ENCODE results near the gene PCBP2. TPM values are rescaled to one million over a fixed set of nuclear protein-coding genes. Genes with fewer than 3 reads are reported as not detected.
A peak's percentile ranks its signal among the peaks of the same experiment; 100 is the strongest.

The PCBP2 gene
- total and polyA plus RNA-seq, 2 of the 4 experiments (the other 2 are of a cell fraction), result 190 to 586 TPM

DNA sequence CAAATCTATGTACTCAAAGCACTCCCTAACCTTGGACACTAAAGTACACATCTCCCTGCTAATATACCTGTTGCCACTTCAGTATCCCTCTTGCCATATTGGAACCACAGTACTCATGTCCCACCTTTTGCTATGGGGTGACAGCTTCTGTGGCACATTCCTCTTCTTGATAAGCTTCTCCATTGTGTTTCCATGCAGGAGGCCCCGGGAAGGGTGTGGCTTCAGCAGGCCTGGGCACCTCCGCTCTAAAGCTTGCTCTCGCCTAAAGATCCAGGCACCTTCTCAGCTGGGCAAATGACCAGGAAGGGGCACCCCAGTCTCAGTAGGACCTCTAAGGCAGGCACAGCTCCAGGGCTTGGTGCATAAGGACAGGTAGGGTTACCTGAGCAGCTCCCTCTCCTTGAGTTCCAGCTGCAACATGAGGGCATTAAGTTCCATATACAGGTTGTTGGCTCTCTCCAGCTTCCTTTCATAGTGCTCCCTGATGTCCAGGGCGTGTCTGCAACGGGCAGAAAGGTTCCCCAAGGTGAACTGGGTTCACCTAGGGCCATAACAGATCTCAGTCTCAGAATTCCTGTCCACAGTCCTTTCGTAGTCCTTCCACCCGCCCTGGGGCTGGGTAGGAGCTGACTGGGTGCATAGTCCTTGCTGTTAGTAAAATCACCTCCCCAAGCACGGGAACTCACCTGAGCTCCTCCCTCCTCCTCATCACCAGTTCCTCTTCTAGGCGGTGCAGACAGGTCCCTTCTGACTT, 31.5 kb downstream of the PCBP2 start:
- H3K14ac ChIP-seq (replicated peaks; ENCODE audit: low read depth, low read length), result no peak overlapping the region
- no peak for DNase-seq
- no peak overlapping the region for H3K27ac ChIP-seq (ENCODE audit: insufficient read depth, low read length)
- no peak for TF ChIP-seq RCOR1 (IDR thresholded peaks at IDR 0.05; ENCODE audit: insufficient replicate concordance, low read length)
- TF ChIP-seq CEBPB (IDR thresholded peaks at IDR 0.05; ENCODE audit: low read depth, low read length), result no peak
- no peak for TF ChIP-seq MAFK (IDR thresholded peaks at IDR 0.05; ENCODE audit: low read depth, low read length)
- TF ChIP-seq BHLHE40 (IDR thresholded peaks at IDR 0.05; ENCODE audit: low read depth, low read length), result no peak
- TF ChIP-seq FOS (IDR thresholded peaks at IDR 0.05; ENCODE audit: low read depth, low read length), result no peak
- no peak for TF ChIP-seq ELK1 (IDR thresholded peaks at IDR 0.05; ENCODE audit: borderline replicate concordance, low read depth, low read length)
- TF ChIP-seq SMC3 (IDR thresholded peaks at IDR 0.05; ENCODE audit: low read depth, low read length), result no peak
- TF ChIP-seq MXI1 (IDR thresholded peaks at IDR 0.05; ENCODE audit: borderline replicate concordance, low read depth, low read length), result no peak
- TF ChIP-seq POLR2A (IDR thresholded peaks at IDR 0.05; ENCODE audit: low read depth, low read length), result no peak; the same call in 1 of the 2 replicates
- TF ChIP-seq CTCF (conservative IDR thresholded peaks at IDR 0.05; ENCODE audit: low read depth, low read length), result no peak
- no peak for TF ChIP-seq RAD21 (IDR thresholded peaks at IDR 0.05; ENCODE audit: low read length)
- no peak for TF ChIP-seq USF2 (IDR thresholded peaks at IDR 0.05; ENCODE audit: low read depth, low read length)
- no peak for TF ChIP-seq MAZ (IDR thresholded peaks at IDR 0.05; ENCODE audit: borderline replicate concordance, low read depth, low read length)
- no peak for TF ChIP-seq CHD1 (IDR thresholded peaks at IDR 0.05; ENCODE audit: low read depth, low read length)
- TF ChIP-seq RFX5 (IDR thresholded peaks at IDR 0.05; ENCODE audit: low read depth, low read length), result no peak

More for the DNA sequence above, 31.5 kb downstream of the PCBP2 start:
- Histone ChIP-seq H2AFZ (replicated peaks; ENCODE audit: low read length, poor library complexity) (no peak overlapping the region), H2BK5ac (ENCODE audit: low read depth, low read length, poor library complexity, severe bottlenecking) (no peak overlapping the region), H2AK9ac (replicated peaks; ENCODE audit: low read depth, low read length, poor library complexity) (peak overlapping the region; percentile 69), H3K9me3 (ENCODE audit: control insufficient read depth, insufficient read depth, low read length) (no peaks in the 10 kb centered on the region), H3K4me3 (ENCODE audit: insufficient read depth, low read depth, low read length) (no peak overlapping the region), H3K79me1 (ENCODE audit: low read depth in 1 of 2, low read length in 2 of 2) (peaks cover 32 to 89% of the 10 kb centered on the region in 2 experiments), H2BK20ac (ENCODE audit: low read depth, low read length) (no peak overlapping the region), H3K4me2 (ENCODE audit: low read depth, low read length) (no peak overlapping the region), H4K20me1 (ENCODE audit: insufficient read depth, low read length) (peaks cover 85% of the 10 kb centered on the region), H3K9me1 (ENCODE audit: insufficient read depth, low read length) (peaks cover 17% of the 10 kb centered on the region; the same call in 1 of the 2 replicates), H3K56ac (ENCODE audit: extremely low read depth, insufficient read depth, low read length) (no peak overlapping the region), H2AK5ac (ENCODE audit: low read depth, low read length) (no peak overlapping the region), H3K4me1 (ENCODE audit: control insufficient read depth, insufficient read depth, low read length) (peaks cover 11% of the 10 kb centered on the region), H3K23ac (ENCODE audit: low read depth, low read length) (no peak overlapping the region), H2BK15ac (ENCODE audit: low read depth, low read length) (no peak overlapping the region), H4K5ac (ENCODE audit: low read depth, low read length) (no peak overlapping the region), H2BK120ac (ENCODE audit: low read depth, low read length) (no peak overlapping the region), H3K18ac (ENCODE audit: low read depth, low read length) (no peak overlapping the region), H3K4ac (ENCODE audit: low read depth, low read length) (no peak overlapping the region), H4K8ac (ENCODE audit: low read depth in 2 of 2, low read length in 2 of 2) (peak overlapping the region in 1 of 2 experiments; percentile 10; a peak in 1 of 4 replicates), H3K36me3 (ENCODE audit: control insufficient read depth, insufficient read depth, low read length) (peaks cover 80% of the 10 kb centered on the region), H3K9ac (ENCODE audit: low read depth, low read length) (no peak overlapping the region), H4K91ac (ENCODE audit: insufficient read depth, low read depth, low read length) (no peak overlapping the region), H3K27me3 (ENCODE audit: control insufficient read depth, insufficient read depth, low read length) (no peaks in the 10 kb centered on the region)
- no TSS peak for BruUV-seq (replicated peaks)
- dilution Hi-C loops (cut with HindIII; ENCODE audit: low sequenced_read_pairs, unreplicated experiment), result no loop called here
- 100% methylated on average over 1 of the region's 9 CpGs; no CpG with 5 or more reads in 1 of the 2 experiments for WGBS, 2 experiments (ENCODE audit: extremely low coverage in 2 of 2, insufficient read length in 1 of 2)
- ChIA-PET POLR2A (ENCODE audit: unreplicated experiment) (interaction anchor here (0.8 kb wide), 1 partner anchor 15 kb away, joined by 5 read pairs; no protein-coding TSS in a partner anchor), CTCF (interaction anchor here (0.6 kb wide), 1 partner anchor 10 kb away, joined by 5 read pairs; no protein-coding TSS in a partner anchor)
- no peak for ATAC-seq (ENCODE audit: low read depth)
- in situ Hi-C loops (cut with MboI; ENCODE audit: low sequenced_read_pairs), result no loop called here
- intact Hi-C loops (cut with micrococcal nuclease), result no loop called here

Data from IMR-90 (cell line).